Measurements from ENCODE around the gene ITGA2B. TPM values are rescaled to one million over a fixed set of nuclear protein-coding genes. Genes with fewer than 3 reads are reported as not detected.
A peak's percentile ranks its signal among the peaks of the same experiment; 100 is the strongest.

ITGA2B gene
- total and polyA plus RNA-seq, 2 of the 4 experiments (the other 2 are of a cell fraction) = under 0.01 to 0.26 TPM

DNA sequence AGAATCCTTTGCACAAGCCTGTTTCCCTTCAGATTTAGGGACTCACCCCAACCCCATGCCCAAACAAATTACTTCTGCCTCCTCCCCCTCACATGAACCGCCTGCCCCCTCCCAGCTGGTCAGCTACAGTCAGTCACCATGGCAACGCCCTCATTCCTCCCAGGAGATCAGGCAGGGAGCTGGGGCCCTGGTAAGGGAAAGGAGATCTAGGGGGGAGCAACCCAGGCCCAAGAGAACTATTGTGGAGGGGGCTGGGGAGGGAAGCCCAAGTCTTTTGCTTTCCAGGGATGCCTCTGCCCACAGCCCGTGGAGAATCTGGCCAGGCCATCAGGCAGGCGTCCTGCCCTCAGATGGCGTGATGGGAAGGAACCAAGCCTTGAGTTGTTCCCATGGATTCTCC lies 28.6 kb downstream of the ITGA2B start:
- no peak overlapping the region for H2BK20ac ChIP-seq (ENCODE audit: low read depth, low read length)
- no peak overlapping the region for H4K5ac ChIP-seq (ENCODE audit: low read depth, low read length)
- H2BK5ac ChIP-seq (ENCODE audit: low read depth, low read length, poor library complexity, severe bottlenecking) = no peak overlapping the region
- no peak overlapping the region for H3K23ac ChIP-seq (ENCODE audit: low read depth, low read length)
- WGBS, 2 experiments (ENCODE audit: extremely low coverage in 2 of 2, insufficient read length in 1 of 2) = no CpG with 5 or more reads among the region's 5 CpGs
- H4K8ac ChIP-seq (ENCODE audit: low read depth in 2 of 2, low read length in 2 of 2) = no peak overlapping the region
- intact Hi-C loops (cut with micrococcal nuclease) (loop anchor here (1.0 kb wide), 1 partner anchor 162 kb away; no protein-coding TSS in a partner anchor), dilution Hi-C loops (cut with HindIII; ENCODE audit: low sequenced_read_pairs, unreplicated experiment) (no loop called here), in situ Hi-C loops (cut with MboI; ENCODE audit: low sequenced_read_pairs) (no loop called here)
- ATAC-seq (ENCODE audit: low read depth) (peak; percentile 33; the same call in 1 of the 2 replicates), DNase-seq (peak; percentile 68)
- peak overlapping the region; percentile 48; the same call in 1 of the 2 replicates for H2AK5ac ChIP-seq (ENCODE audit: low read depth, low read length)
- H4K91ac ChIP-seq (ENCODE audit: insufficient read depth, low read depth, low read length) = no peak overlapping the region
- no peak overlapping the region for H3K27ac ChIP-seq (ENCODE audit: insufficient read depth, low read length)
- peak; percentile 43; the same call in 1 of the 2 replicates for TF ChIP-seq MAZ (IDR thresholded peaks at IDR 0.05; ENCODE audit: borderline replicate concordance, low read depth, low read length)
- TF ChIP-seq CTCF (conservative IDR thresholded peaks at IDR 0.05; ENCODE audit: low read depth, low read length) = no peak
- no peak for TF ChIP-seq NFE2L2 (IDR thresholded peaks at IDR 0.05; ENCODE audit: low read depth, low read length)
- TF ChIP-seq CEBPB (IDR thresholded peaks at IDR 0.05; ENCODE audit: low read depth, low read length) = no peak
- TF ChIP-seq FOS (IDR thresholded peaks at IDR 0.05; ENCODE audit: low read depth, low read length) = no peak
- TF ChIP-seq RAD21 (IDR thresholded peaks at IDR 0.05; ENCODE audit: low read length) = no peak
- H3K36me3 ChIP-seq (ENCODE audit: control insufficient read depth, insufficient read depth, low read length) = peaks cover 4% of the 10 kb centered on the region; the same call in 1 of the 2 replicates
- H3K14ac ChIP-seq (replicated peaks; ENCODE audit: low read depth, low read length) = no peak overlapping the region
- no peak overlapping the region for H3K4ac ChIP-seq (ENCODE audit: low read depth, low read length)
- peaks cover 8% of the 10 kb centered on the region; the same call in 1 of the 2 replicates for H3K9me1 ChIP-seq (ENCODE audit: insufficient read depth, low read length)
- H3K4me2 ChIP-seq (ENCODE audit: low read depth, low read length) = peak overlapping the region; percentile 45; the same call in 1 of the 2 replicates
- H2BK15ac ChIP-seq (ENCODE audit: low read depth, low read length) = no peak overlapping the region
- H3K9ac ChIP-seq (ENCODE audit: low read depth, low read length) = no peak overlapping the region
- no TSS peak for BruUV-seq (replicated peaks)
- H3K4me1 ChIP-seq (ENCODE audit: control insufficient read depth, insufficient read depth, low read length) = peaks cover 15% of the 10 kb centered on the region
- no peak overlapping the region for H2BK120ac ChIP-seq (ENCODE audit: low read depth, low read length)
- ChIA-PET CTCF (no interaction called here), POLR2A (ENCODE audit: unreplicated experiment) (interaction anchor here (0.5 to 0.6 kb wide), 2 partner anchors 139 to 143 kb away, joined by 3 to 6 read pairs; no protein-coding TSS in a partner anchor)
- peak overlapping the region; percentile 77 for H2AK9ac ChIP-seq (replicated peaks; ENCODE audit: low read depth, low read length, poor library complexity)
- no peak overlapping the region for H3K4me3 ChIP-seq (ENCODE audit: insufficient read depth, low read depth, low read length)
- H2AFZ ChIP-seq (replicated peaks; ENCODE audit: low read length, poor library complexity) = peak overlapping the region; percentile 77
- H3K56ac ChIP-seq (ENCODE audit: extremely low read depth, insufficient read depth, low read length) = no peak overlapping the region
- H3K18ac ChIP-seq (ENCODE audit: low read depth, low read length) = no peak overlapping the region; the same call in 1 of the 2 replicates
- peaks cover 4 to 28% of the 10 kb centered on the region in 2 experiments; a peak in 2 of 4 replicates for H3K79me1 ChIP-seq (ENCODE audit: low read depth in 1 of 2, low read length in 2 of 2)
- H3K27me3 ChIP-seq (ENCODE audit: control insufficient read depth, insufficient read depth, low read length) = peaks cover 5% of the 10 kb centered on the region
- peaks cover 11% of the 10 kb centered on the region for H4K20me1 ChIP-seq (ENCODE audit: insufficient read depth, low read length)
- no peaks in the 10 kb centered on the region for H3K9me3 ChIP-seq (ENCODE audit: control insufficient read depth, insufficient read depth, low read length)
